HG02852 (cell line): ENCODE data around the gene PIGX.
"Not testable (repeated sequence)": the region's sequence is repeated elsewhere in the genome, so short reads cannot be mapped to it uniquely, and the experiment has no call there.

Source experiments
- ATAC-seq: cut with Tn5 transposase; IDR thresholded peaks from one replicate; pipeline ENCODE4 v1.9.1; 2021; ENCODE audit warnings: mild to moderate bottlenecking, moderate library complexity; ENCODE audit not compliant: unreplicated experiment

PIGX gene

DNA sequence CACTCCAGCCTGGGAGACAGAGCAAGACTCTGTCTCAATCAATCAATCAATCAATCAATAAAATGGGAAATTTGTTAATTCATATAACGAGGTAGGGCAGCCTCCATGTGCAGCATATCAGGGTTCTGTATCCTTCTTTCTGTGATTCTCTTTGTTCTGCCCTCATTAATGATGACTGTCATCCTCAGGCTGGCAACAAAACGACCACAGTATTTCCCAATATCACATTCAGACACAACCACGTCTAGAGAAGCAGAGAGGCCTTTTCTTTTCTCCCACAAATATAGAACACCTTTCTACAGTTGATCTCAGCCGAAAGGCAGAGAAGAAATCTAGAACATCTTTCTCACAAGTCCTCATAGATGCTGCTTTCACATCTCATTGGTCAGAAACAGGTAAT lies 11.4 kb upstream of the PIGX start:
- no peak for ATAC-seq

DNA sequence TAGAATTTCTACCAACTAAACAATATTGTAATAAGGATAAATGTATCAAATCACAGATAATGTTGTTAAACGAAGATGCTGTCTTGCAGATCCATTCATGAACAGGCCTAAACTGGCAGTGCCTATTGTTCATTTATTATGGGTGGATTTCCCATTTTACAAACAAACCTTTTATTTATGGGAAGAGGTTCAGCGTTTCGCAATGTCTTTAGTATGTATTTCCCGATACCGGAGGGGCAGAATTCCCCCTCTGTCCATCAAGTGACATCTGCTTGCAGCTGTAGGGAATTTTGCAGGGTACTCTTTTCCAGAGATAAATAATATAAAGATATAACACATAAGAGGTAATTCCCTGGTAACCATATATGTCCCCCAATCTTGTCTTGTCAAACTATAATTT lies 5.8 kb upstream of the PIGX start:
- ATAC-seq = no peak

DNA sequence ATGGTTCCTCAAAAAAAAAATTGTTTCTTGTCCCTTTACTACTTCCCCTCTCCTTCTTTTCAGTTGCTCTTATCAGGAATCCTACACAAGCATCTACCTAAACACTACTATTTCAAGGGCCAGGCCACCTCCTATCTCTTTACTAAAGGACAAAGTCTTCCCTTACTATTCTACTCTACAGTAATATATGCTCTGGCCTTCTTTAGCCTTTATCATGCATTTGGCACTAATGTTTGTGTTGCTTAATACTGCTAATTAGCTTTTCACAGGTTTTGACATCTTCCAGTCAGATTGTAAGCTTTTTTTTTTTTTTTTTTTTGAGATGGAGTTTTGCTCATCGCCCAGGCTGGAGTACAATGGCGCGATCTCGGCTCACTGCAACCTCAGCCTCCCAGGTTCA lies 5.4 kb upstream of the PIGX start:
- ATAC-seq = no peak

DNA sequence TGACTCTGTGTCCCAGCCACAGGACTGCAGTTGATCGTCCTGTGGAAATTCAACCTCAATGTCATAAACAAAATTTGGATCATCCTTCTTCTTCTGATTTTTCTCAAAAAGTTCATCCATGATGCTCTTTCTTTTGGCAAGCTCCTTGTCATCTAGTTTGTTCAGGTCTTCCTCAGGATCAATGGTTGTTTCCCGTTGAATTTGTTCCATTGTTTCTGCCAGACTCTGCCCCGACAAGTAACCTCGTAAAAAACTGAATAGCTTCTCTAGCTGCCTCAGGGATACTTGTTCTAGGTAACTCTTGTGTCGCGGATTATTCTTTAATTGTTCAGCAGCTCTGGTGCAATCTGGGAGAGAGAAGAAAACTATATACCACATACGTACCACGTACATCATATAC lies 4.6 kb upstream of the PIGX start:
- ATAC-seq = no peak

DNA sequence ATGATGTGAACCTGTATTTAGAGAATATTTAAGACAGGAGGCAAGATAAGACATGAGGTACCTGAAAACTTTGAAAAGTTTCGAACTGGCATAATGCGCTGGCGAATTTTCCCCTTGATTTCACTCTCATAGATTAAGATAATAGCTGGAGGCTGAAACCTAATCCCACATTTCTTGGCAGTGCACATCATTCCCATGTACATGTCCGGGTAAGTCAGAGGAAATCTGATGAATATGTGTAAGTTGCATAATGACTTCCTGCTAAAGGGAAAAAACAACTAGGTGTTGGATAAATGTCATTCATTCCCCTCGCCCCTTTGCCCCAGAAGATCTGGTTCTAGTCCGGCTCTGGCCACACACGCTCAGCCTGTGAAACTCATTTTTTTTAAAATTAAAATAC lies 3.7 kb upstream of the PIGX start:
- ATAC-seq = no peak

DNA sequence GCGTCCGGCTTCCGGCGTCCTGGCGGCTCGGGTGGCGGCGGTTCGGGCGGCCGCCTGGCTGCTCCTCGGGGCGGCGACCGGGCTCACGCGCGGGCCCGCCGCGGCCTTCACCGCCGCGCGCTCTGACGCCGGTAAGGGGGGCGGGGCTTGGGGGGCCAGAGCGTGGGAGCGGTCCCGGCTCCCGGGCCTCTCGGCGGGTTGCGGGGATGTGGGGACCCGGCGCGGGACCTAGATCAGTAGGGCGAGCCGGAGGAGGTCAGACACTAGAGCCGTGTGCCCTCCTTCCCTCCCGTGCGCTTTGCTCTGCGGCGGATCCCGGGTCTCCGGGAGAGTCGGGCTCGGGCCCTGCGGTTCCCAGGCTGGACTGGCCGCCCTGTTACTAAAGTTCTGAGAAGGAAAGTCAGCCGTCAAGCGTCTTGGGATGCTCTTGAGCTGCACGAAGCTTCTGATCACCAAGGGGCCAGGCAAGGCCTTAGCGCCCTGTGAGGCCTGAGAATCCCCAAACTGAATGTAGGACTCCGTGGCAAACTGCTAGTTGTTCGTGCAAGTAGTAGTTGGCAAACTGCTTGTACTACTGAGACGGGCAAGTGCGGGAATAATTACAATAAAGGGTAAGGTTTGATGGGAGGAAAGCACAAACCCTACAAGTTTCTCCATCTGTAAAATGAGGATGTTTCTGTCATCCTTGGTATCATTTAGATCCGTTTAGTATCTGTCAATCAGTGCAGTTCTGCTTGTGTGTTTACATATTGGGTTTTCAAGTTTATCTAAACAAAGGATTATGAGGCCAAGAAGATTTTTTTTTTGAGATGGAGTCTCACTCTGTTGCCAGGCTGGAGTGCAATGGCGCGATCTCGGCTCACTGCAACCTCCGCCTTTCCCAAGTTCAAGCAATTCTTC lies 587 bp downstream of the PIGX start:
- peak; percentile 52 for ATAC-seq

DNA sequence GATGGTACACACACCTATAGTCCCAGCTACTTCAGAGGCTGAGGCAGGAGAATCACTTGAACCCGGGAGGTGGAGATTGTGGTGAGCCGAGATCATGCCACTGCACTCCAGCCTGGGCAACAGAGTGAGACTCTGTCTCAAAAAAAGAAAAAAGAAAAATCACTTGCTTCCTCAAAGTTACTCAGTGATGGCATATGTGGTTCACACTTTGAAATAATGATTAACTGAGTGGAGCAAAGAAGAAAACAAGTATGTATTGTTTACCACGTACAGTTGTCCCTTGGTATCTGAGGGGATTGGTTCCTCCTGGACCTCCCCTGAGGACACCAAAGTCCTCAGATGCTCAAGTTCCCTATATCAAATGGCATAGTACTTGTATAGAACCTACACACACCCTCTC lies 5.0 kb downstream of the PIGX start:
- ATAC-seq = not testable (repeated sequence)

DNA sequence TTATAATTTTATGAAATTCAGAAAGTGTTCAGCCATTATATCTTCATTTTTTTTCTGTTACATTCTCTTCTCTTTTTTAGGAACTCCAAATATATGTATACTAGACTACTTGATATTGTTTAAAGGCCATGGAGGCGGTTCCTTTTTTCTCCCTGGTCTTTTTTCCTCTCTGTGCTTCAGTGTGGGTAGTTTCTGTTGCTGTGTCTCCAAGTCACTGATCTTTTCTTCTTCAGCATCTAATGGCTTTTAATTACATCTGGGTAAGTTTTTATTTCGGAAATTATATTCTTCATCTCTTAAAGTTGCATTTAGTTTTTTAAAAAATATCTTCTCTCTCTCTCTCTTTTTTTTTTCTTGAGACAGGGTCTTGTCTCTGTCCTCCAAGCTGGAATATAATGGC lies 8.9 kb downstream of the PIGX start:
- ATAC-seq = no peak

- no peak for ATAC-seq
Observed at GRCh38 chr3:196726788-196727675, 14.9 kb downstream of the PIGX start.

DNA sequence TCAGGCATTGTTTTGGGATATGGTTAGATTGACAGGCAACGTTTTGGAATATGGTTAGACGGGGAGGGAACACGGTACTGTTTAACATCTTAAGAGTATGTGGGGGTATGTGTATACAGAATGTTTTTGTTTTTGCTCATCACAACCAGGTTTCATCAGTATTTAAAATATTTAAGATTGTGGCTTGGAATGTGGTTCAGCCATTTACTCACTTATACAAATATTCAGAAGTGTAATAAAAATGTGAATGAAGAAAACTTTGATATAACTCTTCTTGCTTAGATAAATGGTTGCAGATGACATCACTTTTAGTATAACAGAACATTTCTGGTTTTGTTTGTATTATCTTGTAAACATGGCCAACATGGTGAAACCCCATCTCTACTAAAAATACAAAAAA lies 23.6 kb downstream of the PIGX start:
- no peak for ATAC-seq

- no peak for ATAC-seq
Observed at GRCh38 chr3:196736670-196737374, 24.6 kb downstream of the PIGX start.

- no peak for ATAC-seq
Observed at GRCh38 chr3:196737655-196738054, 25.5 kb downstream of the PIGX start.

- peak; percentile 91 for ATAC-seq
Observed at GRCh38 chr3:196739671-196740480, 27.7 kb downstream of the PIGX start, which contains the start of gene PAK2. Gene PAK2 (plus strand): TSS chr3:196739857. CDS start chr3:196782647, 42,790 bp downstream.

GRCh38 chr3:196740481-196741248 lies 28.5 kb downstream of the PIGX start:
- peak; percentile 2 for ATAC-seq

DNA sequence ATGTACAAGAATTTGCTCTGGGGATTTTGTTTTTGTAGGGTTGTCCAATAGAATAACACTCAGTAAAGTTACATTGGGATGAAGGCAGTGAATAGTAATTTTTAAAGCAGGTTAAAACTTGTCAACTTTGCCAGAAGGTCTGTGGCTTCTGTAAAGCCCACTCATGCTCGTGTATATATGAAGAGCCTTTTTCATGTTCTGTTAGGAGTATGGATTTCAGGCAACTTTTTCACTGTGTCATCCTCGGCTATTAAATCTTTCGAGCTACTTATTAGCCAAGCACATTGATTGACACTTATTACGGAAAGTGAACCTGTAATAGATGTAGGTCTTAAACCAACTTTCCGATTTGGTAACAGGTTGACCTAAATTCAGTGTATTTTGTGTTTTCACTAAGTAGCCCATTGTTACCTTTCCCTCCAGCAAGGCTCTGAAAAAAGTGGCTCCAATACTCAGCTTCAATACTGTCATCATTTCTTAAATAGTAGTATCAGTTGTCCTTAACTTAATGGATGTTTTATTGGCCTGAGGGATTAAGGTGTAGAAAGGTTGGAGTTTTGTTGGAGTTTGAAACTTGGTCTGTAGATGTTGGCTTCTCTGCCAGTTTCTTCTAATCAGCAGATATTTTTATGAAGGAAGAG lies 29.2 kb downstream of the PIGX start:
- no peak for ATAC-seq

GRCh38 chr3:196743569-196743968 lies 31.4 kb downstream of the PIGX start:
- not testable (repeated sequence) for ATAC-seq

- no peak for ATAC-seq
Observed at GRCh38 chr3:196749125-196749524, 36.9 kb downstream of the PIGX start.

DNA sequence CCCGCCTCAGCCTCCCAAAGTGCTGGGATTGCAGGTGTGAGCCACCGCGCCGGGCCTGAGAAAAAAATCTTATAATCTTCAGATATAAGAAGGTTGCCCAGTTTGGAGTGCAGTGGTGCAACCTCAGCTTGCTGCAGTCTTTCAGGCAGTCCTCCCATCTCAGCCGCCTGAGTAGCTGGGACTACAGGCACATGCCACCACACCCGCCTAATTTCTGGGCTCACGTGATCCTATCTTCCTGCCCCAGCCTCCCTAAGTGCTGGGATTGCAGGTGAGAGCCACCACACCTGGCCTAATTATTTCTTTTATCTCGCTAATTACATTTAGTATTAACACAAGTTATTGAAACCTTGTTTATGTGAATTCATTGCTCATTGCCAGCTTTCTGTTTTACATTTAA lies 41.0 kb downstream of the PIGX start:
- no peak for ATAC-seq
